Right renal cortex interstitium (tissue), 3 donors: Measurements from ENCODE around the gene ANKS1A. TPM values are rescaled to one million over a fixed set of nuclear protein-coding genes. Genes with fewer than 3 reads are reported as not detected.

Experiments used
- DNase-seq, 3 donors: peaks; one replicate each; pipeline ENCODE4 v3.0.0-alpha.2; 2013; ENCODE audit warnings: low read depth in 3 of 3, low spot score in 2 of 3
- polyA plus RNA-seq, 3 donors: library from polyadenylated mRNA; unstranded; fragments of 120-200 nt; gene quantifications; one replicate each; pipeline ENCODE4 v1.2.1, GENCODE V29; 2013; ENCODE audit not compliant: insufficient read length in 3 of 3

The ANKS1A gene
- polyA plus RNA-seq, 3 donors, result 31.2 to 43.8 (median 38.4) TPM

- no peak for DNase-seq
These were observed 161.1 kb downstream of the ANKS1A start for GRCh38 chr6:35049900-35050756.

- DNase-seq, result no peak
These were observed 161.8 kb downstream of the ANKS1A start for GRCh38 chr6:35050757-35051330.

DNA sequence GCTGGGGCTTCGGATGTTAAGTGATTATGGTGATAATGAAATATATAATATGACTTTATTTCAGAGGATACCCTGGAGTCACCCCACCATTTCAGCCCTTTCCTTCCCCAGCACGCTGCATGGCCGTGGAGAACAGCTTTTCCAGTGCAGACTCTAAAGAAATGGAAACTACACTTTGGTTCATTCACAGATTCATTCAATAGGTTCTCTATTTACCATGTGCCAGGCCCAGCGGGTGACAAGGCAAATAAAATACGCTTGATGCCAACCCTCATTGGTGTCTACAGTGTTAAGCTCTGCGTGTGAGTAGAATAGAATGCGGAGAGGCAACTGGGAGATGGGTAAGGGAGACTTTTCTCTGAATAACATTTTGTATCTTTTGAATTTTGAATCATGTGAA is 162.3 kb downstream of the ANKS1A start:
- no peak for DNase-seq

DNA sequence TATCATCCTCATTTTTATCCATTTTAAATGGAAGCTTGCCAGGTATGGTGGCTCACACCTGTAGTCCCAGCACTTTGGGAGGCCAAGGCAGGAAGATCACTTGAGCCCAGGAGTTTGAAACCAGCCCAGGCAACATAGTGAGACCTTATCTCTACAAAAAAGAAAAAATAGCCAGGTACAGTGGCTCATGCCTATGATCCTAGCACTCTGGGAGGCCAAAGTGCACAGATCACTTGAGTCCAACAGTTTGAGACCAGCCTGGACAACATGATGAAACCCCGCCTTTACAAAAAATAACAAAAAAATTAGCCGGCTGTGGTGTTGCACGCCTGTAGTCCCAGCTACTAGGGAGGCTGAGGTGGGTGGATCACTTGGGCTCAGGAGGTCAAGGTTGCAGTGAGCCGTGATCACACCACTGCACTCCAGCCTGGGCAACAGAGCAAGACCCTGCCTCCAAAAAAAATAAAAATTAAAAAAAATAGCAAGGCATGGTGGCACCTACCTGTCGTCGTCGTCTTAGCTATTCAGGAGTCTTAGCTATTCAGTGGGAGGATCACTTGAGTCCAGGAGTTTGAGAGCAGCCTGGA is 163.0 kb downstream of the ANKS1A start:
- DNase-seq, result no peak

DNA sequence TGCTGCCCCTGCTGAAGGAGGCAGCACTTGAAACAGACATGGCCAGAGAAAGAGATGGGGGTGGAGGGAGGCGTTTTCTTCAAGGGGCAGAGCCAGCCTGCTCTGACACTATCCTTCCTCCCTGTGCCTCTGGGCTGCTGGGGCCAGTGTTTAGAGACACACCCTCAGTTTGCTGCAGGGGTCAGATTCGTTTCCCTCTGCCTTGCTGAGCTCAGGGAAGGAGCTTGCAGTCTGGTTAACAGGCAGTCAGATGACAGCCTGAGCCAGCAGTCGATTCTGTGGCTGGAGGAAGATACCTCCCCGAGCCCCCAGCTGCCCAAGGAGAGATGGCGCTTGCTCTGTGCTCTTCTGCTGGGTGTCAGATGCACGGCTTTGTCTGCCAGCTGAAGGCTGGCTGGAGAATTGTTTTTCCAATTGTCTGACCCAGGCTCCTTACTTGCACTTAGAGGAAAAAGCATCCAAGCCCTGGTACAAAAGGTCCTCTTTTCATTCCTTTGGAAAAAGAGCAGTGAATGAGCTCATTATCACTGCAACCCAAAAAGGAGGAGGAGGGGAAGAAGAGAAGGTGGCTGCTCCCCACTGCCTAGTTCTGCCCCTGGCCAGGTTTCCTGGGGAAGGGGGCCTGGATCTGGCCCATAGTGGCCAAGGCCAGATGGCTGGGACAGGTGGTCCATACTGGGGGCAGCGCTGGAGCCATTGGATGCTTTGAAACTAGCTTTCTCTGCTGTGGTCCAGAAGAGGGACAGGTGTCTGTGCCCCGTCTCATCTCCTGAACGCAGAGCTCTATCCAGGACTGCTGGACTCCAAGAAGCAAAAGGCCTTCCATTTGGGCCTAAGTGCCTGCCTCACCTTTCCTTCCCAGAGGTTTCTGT is 163.9 kb downstream of the ANKS1A start:
- DNase-seq, result no peak

- DNase-seq, result no peak
These were observed 164.6 kb downstream of the ANKS1A start for GRCh38 chr6:35053701-35054100.

- DNase-seq, result no peak
These were observed 165.2 kb downstream of the ANKS1A start for GRCh38 chr6:35054106-35054742.

GRCh38 chr6:35054743-35055130 is 165.7 kb downstream of the ANKS1A start:
- DNase-seq, result no peak

DNA sequence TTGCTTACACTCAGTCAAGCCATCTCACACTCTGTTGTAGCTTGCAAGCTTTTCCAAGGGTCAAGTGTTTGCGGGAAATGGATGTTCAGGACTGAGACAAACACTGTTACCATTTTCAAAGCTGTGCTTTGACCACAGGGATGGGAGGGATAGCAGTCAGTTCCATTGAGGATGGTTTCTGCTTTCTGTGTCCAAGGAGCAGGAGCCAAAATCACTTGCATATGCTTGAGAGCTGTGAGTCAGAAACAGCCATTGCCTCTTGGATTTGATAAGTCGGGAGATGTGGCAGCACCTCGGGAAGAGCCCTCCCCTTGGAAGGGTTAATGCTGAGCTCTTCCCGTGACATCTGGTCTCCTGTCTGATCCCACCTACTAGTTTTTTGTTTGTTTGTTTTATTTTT is 166.8 kb downstream of the ANKS1A start:
- no peak for DNase-seq

GRCh38 chr6:35056952-35057351 is 167.9 kb downstream of the ANKS1A start:
- DNase-seq, result no peak

DNA sequence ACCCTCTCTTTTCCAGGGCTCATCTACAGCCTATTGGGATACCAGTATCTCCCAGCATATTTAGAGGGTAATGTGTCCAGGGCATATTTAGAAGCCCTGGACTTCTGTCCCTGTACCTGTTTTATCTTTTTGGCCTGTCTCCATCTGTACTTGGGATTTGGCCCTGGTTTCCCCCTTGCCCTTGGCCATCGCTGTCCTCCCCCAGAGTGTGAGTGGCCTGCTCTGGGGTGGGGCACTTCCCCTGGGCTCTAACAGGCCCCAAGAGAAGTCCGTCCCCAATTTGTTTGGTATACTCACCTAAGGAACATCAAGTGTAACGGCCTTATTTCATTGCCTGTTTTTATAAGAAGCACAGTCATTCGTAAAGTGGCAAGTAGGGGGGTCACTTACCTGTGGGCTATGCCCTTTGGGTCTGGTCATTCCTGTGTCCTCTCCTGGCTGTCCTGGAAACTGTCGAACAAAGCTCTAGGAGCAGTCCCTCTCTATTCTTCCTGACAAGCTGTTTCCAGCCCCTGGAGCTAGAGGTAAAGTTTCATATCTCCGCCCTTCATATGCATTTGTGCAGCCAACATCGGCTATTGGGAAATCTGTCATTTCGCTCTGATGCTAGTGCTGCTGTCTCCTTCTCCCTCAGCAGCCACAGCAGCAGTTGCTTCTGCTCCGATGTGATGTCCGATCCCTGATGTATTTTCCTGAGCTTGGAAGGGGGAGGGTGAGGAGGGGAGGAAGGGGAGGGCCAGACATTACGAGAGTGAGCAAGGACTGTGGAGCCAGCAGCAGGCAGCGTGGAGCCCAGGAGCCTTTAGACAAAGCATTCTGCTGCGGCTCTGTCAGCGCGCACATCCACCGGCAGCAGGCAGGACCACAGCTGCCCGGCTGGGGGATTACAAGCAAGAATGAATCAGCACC is 168.6 kb downstream of the ANKS1A start:
- no peak for DNase-seq

DNA sequence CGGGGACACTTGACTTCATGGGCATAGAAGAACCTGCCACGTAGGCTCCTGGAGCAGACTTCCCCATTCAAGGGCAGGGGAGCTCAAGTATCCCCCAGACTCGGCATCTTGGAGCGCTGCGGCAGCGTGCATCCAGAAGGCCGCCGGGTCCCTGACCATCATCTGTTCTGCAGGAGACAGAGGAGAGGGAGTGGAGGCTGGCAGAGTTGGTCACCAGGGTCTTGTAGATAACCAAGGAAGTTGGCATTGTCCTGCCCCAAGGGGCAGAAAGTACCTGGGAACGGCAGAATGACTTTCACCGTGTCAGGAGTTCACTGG is 169.3 kb downstream of the ANKS1A start:
- DNase-seq, result no peak

DNA sequence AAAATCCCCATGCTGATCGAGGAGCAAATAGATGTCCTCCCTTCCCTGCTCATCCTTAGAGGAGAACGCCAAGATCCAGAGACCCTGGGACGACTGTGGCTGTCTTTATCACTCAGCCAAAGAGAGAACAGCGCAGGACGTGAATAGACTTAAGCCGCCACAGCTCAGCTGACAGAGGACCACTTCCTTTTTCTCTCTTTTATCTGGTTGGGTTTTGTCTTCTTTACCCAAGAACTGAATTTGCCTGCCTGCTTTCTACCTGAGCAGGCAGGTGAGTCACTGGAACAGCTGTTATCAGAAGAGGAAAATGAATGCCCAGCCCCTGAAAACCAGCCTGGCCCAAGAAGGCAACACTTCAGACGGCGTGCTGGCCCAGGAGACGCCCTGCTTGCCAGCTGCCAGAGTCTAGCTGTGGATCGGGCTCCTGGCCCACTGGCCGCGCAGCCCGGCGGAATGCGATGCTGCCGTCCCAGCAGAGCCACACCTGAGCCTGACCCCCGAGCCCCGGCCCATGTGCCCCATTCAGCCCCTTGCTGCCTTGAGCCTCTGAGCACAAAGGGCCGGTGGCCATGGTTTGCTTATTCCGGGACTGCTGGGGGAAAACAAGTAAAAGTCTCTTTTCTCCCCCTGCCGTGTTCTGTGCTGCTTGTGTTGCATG is 169.9 kb downstream of the ANKS1A start:
- no peak for DNase-seq

GRCh38 chr6:35059596-35060345 is 170.7 kb downstream of the ANKS1A start:
- DNase-seq, result no peak

DNA sequence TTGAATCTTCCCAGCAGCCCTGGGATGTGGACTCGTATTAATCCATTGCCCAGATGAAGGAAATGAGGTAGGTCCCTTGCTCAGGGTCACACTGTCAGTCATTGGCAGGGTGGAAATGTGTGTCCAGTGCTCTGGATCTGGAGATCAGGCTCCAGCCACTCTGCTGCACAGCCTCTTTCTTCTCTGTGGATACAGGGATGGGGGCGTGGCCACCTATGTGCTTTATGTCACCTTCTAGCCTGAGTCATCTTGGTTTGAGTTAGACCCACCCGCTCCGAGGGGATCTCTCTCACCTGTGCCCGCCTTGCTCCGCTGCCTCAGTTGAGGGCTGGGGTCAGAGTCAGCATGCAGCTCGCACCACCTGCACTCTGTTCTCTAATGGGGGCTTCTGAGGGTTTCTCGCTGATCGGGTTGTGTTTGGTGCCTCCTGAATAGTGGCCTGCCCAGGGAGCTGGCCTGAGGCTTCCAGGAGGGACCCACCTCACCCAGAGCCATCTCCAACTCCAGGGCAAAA is 172.1 kb downstream of the ANKS1A start:
- no peak for DNase-seq

DNA sequence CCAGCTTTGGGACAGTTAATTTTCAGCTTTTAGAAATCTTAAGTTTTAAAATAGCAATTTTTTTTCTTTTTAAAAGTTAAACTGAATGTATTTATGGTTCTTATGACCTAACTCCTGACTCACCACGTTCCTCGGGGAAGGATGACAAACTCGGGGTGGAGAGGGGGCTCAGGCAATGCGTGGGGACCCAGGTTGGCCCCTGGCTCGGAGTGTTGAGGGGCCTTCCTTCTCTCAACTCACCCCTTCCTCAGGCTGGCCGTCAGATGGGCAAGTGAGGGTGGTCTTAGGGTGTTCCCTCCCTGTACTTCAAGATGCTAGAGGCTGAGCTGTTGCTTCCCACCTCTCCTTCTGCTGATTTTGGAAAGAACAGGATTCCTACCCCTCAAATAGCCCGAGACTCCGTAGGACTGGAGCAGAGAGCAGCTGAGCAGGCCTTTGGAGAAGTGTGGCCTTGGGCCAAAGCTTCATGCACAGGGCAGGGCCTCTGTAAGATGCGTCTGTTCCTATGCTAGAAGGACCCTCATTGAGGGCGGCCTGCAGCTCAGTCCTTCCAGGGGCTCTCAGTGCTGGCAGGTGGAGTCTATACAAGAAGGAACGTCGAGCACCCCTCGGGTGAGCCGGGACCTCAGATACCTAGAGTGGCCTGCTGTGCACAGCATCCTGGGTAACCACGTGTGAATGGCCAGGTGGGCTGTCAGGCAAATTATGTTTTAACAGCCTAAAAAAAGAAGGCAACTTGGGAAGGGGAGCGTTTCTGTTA is 172.8 kb downstream of the ANKS1A start:
- DNase-seq, result no peak
